ENCODE results near the gene FGF19. TPM values are rescaled to one million over a fixed set of nuclear protein-coding genes. Genes with fewer than 3 reads are reported as not detected.
"Not testable (repeated sequence)": the region's sequence is repeated elsewhere in the genome, so short reads cannot be mapped to it uniquely, and the experiment has no call there.

The FGF19 gene
- total RNA-seq, 1 donor from 2014 or later = not detected

DNA sequence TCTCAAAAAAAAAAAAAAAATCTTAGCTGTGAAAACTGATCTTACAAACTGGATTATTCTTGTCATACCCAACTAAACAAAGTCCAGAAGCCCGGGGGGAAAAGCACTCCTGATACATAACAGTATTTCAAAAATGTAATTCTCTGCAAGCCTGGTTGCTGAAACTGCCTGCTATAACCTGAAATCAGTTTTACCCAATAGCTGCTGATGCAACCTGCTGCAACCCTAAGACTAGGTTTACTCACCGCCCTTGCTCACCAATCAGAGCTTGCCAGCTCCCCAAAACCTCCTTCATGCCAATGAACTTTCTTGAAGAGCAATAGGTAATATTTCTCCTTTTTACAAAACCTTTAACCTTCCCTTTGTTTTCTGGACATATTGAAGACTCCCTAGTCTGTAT, 12.4 kb downstream of the FGF19 start:
- DNase-seq (no peak), ATAC-seq (ENCODE audit: low read depth) (no peak)
- Mint-ChIP-seq H3K27me3 (peaks cover 42% of the 10 kb centered on the region), H3K36me3 (ENCODE audit: low read depth) (no peaks in the 10 kb centered on the region), H3K27ac (no peak overlapping the region), H3K4me3 (no peak overlapping the region), H3K9me3 (peaks cover 3% of the 10 kb centered on the region), H3K4me1 (no peaks in the 10 kb centered on the region)
- ChIA-PET POLR2A (no interaction called here), CTCF (no interaction called here)
- TF ChIP-seq, protein P1, sequence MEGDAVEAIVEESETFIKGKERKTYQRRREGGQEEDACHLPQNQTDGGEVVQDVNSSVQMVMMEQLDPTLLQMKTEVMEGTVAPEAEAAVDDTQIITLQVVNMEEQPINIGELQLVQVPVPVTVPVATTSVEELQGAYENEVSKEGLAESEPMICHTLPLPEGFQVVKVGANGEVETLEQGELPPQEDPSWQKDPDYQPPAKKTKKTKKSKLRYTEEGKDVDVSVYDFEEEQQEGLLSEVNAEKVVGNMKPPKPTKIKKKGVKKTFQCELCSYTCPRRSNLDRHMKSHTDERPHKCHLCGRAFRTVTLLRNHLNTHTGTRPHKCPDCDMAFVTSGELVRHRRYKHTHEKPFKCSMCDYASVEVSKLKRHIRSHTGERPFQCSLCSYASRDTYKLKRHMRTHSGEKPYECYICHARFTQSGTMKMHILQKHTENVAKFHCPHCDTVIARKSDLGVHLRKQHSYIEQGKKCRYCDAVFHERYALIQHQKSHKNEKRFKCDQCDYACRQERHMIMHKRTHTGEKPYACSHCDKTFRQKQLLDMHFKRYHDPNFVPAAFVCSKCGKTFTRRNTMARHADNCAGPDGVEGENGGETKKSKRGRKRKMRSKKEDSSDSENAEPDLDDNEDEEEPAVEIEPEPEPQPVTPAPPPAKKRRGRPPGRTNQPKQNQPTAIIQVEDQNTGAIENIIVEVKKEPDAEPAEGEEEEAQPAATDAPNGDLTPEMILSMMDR (IDR thresholded peaks at IDR 0.05) = no peak
- intact Hi-C loops (cut with micrococcal nuclease) = no loop called here

DNA sequence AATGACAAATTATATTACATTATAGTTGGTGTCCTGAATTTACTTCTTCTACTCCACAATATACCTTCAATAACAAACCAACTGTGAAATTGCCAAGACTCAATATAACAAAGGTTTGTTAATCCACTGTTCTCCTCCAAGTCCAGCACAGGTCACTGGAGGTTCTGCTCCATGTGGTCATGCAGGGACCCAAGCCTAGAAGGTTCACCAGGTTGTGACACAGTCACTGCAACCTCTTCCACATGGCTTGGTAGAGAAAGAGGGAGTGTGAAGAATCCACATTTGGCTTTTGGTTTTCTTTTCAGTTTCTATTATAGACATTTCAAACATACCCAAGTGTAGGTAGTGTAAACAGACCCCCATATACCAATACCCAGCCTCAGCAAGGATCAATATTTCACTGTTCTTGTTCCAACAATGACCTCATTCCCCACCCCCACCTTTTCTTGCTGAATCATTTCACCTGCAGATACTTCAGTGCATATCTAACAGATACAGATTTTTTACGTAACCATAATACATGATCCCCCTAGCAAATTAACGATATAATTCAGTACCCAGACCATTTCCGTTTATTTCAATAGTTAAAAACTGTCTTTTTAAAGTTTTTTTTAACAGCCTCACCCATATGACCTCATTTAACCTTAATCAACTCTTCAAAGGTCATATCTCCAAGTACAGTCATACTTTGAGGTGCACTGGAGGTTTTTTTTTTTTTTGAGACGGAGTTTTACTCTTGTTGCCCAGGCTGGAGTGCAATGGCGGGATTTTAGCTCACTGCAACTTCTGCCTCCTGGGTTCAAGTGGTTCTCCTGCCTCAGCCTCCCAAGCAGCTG, 14.1 kb downstream of the FGF19 start:
- intact Hi-C loops (cut with micrococcal nuclease) = loop anchor here (5.0 kb wide), 1 partner anchor 1068 kb away; no protein-coding TSS in a partner anchor
- no peak for ATAC-seq (ENCODE audit: low read depth)
- H3K9me3 Mint-ChIP-seq = peaks cover 3% of the 10 kb centered on the region
- POLR2A ChIA-PET = no interaction called here
- peaks cover 36% of the 10 kb centered on the region for H3K27me3 Mint-ChIP-seq
- no peak for DNase-seq
- TF ChIP-seq, protein P1 (IDR thresholded peaks at IDR 0.05) = no peak
- H3K4me1 Mint-ChIP-seq = peaks cover 9% of the 10 kb centered on the region
- no peak overlapping the region for H3K27ac Mint-ChIP-seq
- no peak overlapping the region for H3K4me3 Mint-ChIP-seq
- no peaks in the 10 kb centered on the region for H3K36me3 Mint-ChIP-seq (ENCODE audit: low read depth)
- CTCF ChIA-PET = interaction anchor here (1.3 kb wide), 1 partner anchor 153 kb away, joined by 3 read pairs; no protein-coding TSS in a partner anchor

DNA sequence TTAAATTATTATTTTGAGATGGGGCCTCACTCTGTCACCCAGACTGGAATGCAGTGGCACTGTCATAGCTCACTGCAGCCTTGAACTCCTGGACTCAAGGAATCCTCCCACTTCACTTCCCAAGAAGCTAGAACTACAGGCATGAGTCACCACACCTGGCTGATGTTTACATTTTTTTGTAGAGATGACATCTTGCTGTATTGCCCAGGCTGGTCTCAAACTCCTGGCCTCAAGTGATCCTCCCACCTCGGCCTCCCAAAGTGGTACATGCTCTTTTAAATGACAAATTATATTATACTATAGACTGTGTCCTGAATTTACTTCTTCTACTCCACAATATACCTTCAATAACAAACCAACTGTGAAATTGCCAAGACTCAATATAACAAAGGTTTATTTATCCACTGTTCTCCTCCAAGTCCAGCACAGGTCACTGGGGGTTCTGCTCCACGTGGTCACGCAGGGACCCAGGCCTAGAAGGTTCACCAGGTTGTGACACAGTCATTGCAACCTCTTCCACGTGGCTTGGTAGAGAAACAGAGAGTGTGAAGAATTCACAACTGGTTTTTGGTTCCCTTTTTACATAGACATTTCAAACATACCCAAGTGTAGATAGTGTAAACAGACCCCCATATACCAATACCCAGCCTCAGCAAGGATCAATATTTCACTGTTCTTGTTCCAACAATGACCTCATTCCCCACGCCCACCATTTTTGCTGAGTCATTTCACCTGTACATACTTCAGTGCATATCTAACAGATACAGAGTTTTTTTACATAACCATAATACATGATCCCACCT, 15.7 kb downstream of the FGF19 start:
- H3K4me1 Mint-ChIP-seq; POLR2A ChIA-PET; CTCF ChIA-PET; ATAC-seq (ENCODE audit: low read depth); H3K4me3 Mint-ChIP-seq; DNase-seq; H3K36me3 Mint-ChIP-seq (ENCODE audit: low read depth); H3K27ac Mint-ChIP-seq; H3K9me3 Mint-ChIP-seq: not testable (repeated sequence)
- intact Hi-C loops (cut with micrococcal nuclease) = loop anchor here (2.0 to 5.0 kb wide), 2 partner anchors 783 to 1069 kb away; no protein-coding TSS in a partner anchor
- H3K27me3 Mint-ChIP-seq = peaks cover 36% of the 10 kb centered on the region

DNA sequence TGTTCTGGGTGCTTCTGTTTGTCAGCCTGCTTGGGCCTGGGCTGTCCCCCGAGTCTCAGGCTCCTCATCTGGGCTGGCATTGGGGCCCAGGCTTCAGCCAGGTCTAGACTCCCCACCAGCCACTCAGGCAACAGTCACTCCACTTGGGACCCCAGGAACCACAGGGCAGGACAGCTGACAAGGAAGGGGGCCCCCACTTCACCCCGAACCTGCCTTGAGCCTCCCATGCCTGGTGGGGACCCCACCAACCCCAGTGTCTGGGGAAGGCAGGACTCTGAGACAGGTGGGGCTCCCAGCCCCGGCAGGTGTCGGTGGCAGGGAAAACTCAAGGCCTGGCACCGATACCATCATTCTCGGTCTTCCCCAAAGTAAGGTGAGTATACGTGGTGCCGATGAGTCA, 17.0 kb downstream of the FGF19 start:
- Mint-ChIP-seq H3K4me1 (peaks cover 9% of the 10 kb centered on the region), H3K27ac (no peak overlapping the region), H3K4me3 (no peak overlapping the region), H3K36me3 (ENCODE audit: low read depth) (no peaks in the 10 kb centered on the region), H3K9me3 (peaks cover 3% of the 10 kb centered on the region), H3K27me3 (peaks cover 30% of the 10 kb centered on the region)
- ATAC-seq (ENCODE audit: low read depth) (no peak), DNase-seq (no peak)
- intact Hi-C loops (cut with micrococcal nuclease) = loop anchor here (1.0 to 5.0 kb wide), 3 partner anchors 509 to 1070 kb away; no protein-coding TSS in a partner anchor
- POLR2A ChIA-PET = no interaction called here
- CTCF ChIA-PET = no interaction called here
- TF ChIP-seq, protein P1 (IDR thresholded peaks at IDR 0.05) = no peak

DNA sequence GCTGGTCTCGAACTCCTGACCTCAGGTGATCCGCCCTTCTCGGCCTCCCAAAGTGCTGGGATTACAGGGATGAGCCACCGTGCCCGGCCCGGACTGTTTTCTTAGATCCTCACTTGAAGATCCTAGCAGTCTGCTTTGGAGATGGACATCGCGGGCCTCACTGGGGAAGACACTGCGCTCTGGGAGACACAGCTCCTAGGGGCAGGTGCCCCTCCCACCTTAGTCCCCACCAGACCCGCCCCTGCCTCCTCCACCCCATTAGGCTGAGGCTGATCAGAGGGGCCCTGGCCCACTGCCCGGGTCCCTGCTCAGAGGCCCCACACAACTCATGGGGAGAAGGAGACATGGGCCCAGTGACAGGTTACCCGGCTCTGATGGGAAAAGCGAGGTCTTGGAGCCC, 17.4 kb downstream of the FGF19 start:
- ChIA-PET POLR2A (no interaction called here), CTCF (no interaction called here)
- Mint-ChIP-seq H3K36me3 (ENCODE audit: low read depth) (no peaks in the 10 kb centered on the region), H3K27me3 (peaks cover 26% of the 10 kb centered on the region), H3K4me1 (peaks cover 9% of the 10 kb centered on the region), H3K9me3 (peaks cover under 1% of the 10 kb centered on the region), H3K27ac (no peak overlapping the region), H3K4me3 (no peak overlapping the region)
- TF ChIP-seq, protein P1 (IDR thresholded peaks at IDR 0.05) = no peak
- intact Hi-C loops (cut with micrococcal nuclease) = loop anchor here (1.0 to 5.0 kb wide), 3 partner anchors 510 to 1071 kb away; no protein-coding TSS in a partner anchor
- DNase-seq (no peak), ATAC-seq (ENCODE audit: low read depth) (no peak)

Measured in activated B cell treated with CpG ODN at 0.5 μM for 24 hours (primary cell).